Measurements from ENCODE around the gene MORN1. TPM values are rescaled to one million over a fixed set of nuclear protein-coding genes. Genes with fewer than 3 reads are reported as not detected.

Gene MORN1
- total and polyA plus RNA-seq, 8 donors: 4.7 to 9.3 (median 5.3) TPM

GRCh38 chr1:2417083-2417832 is 25.9 kb upstream of the MORN1 start:
- TF ChIP-seq, protein P1, sequence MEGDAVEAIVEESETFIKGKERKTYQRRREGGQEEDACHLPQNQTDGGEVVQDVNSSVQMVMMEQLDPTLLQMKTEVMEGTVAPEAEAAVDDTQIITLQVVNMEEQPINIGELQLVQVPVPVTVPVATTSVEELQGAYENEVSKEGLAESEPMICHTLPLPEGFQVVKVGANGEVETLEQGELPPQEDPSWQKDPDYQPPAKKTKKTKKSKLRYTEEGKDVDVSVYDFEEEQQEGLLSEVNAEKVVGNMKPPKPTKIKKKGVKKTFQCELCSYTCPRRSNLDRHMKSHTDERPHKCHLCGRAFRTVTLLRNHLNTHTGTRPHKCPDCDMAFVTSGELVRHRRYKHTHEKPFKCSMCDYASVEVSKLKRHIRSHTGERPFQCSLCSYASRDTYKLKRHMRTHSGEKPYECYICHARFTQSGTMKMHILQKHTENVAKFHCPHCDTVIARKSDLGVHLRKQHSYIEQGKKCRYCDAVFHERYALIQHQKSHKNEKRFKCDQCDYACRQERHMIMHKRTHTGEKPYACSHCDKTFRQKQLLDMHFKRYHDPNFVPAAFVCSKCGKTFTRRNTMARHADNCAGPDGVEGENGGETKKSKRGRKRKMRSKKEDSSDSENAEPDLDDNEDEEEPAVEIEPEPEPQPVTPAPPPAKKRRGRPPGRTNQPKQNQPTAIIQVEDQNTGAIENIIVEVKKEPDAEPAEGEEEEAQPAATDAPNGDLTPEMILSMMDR (IDR thresholded peaks at IDR 0.05): no peak
- 57% methylated on average over 13 of the region's 13 CpGs for WGBS, 2 donors
- no peaks in the 10 kb centered on the region for H3K9me3 ChIP-seq
- H3K27ac ChIP-seq: no peak overlapping the region
- no peaks in the 10 kb centered on the region for H3K36me3 ChIP-seq
- H3K27me3 ChIP-seq: peaks cover 0 to 11% (median 2%) of the 10 kb centered on the region in 4 donors
- ATAC-seq: no peak
- peak in 2 of 6 donors; percentile 16 to 63 for DNase-seq
- intact Hi-C loops (cut with DNase I): loop anchor here in 2 of 3 donors (5.0 kb wide), 2 partner anchors 130 to 365 kb away; no protein-coding TSS in a partner anchor
- FAIRE-seq: no peak
- H3K4me3 ChIP-seq: no peak overlapping the region
- H3K4me1 ChIP-seq: peaks cover 6 to 13% (median 7%) of the 10 kb centered on the region in 3 donors

DNA sequence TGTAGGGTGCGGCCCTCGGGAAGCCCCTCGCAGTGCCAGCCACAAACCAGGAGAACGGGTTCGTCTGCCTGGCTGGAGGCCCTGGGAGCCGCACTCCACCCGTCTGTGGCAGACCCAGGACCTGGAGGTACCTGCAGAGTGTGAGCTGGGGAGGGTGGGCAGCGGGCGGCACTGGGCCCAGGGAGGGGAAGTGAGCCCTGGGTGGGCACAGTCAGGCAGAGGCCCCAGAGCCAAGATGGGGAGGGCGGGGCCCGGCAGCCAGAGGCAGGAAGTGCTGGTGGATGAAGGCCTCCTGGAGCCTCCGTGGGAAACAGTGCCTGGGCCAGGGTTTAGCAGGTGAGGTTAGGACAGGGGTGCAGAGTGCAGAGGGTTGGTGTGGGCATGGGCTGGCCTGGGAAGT is 25.0 kb upstream of the MORN1 start:
- FAIRE-seq: no peak
- intact Hi-C loops (cut with DNase I): loop anchor here in 2 of 3 donors (5.0 kb wide), 2 partner anchors 131 to 366 kb away; no protein-coding TSS in a partner anchor
- no peak overlapping the region for H3K4me3 ChIP-seq
- H3K36me3 ChIP-seq: no peaks in the 10 kb centered on the region
- H3K27ac ChIP-seq: no peak overlapping the region
- no peak for ATAC-seq
- H3K27me3 ChIP-seq: peaks cover 0 to 11% (median 2%) of the 10 kb centered on the region in 4 donors
- DNase-seq: peak in 2 of 6 donors; percentile 28 to 65
- H3K9me3 ChIP-seq: no peaks in the 10 kb centered on the region
- TF ChIP-seq, protein P1 (IDR thresholded peaks at IDR 0.05): no peak
- peaks cover 6 to 14% (median 12%) of the 10 kb centered on the region in 3 donors for H3K4me1 ChIP-seq
- WGBS, 2 donors: 10 to 15% methylated on average over 11 to 12 of the region's 12 CpGs

GRCh38 chr1:2415801-2416208 is 24.5 kb upstream of the MORN1 start:
- no peak for FAIRE-seq
- Histone ChIP-seq H3K27ac (no peak overlapping the region), H3K4me3 (no peak overlapping the region), H3K36me3 (no peaks in the 10 kb centered on the region), H3K4me1 (peaks cover 6 to 16% (median 13%) of the 10 kb centered on the region in 3 donors), H3K9me3 (no peaks in the 10 kb centered on the region), H3K27me3 (peaks cover 0 to 11% (median 2%) of the 10 kb centered on the region in 4 donors)
- no peak for ATAC-seq
- intact Hi-C loops (cut with DNase I): loop anchor here in 2 of 3 donors (5.0 kb wide), 2 partner anchors 131 to 366 kb away; no protein-coding TSS in a partner anchor
- TF ChIP-seq, protein P1 (IDR thresholded peaks at IDR 0.05): no peak
- DNase-seq: peak in 2 of 6 donors; percentile 46 to 64
- WGBS, 2 donors: 36 to 56% methylated on average over 19 of the region's 19 CpGs

DNA sequence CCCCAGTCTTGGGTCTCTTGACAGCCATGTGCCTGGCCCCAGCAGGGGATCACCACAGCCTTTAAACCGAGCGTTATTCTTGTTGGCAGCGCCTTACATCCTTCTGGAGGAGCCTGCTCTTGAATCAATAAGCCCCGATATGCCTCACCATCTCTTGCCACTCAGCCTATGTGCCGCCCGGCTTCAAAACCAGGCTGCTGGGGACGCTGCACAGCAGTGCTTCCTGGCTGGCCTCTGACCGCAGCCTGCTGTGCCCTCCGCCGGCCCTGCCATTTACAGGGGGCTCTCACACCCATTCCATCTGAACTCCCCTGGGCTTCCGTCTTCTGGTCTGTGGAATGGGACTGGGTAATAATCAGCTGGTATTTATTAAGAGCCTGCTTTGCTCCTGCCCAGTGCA is 24.0 kb upstream of the MORN1 start:
- TF ChIP-seq, protein P1 (IDR thresholded peaks at IDR 0.05): no peak
- Histone ChIP-seq H3K27ac (no peak overlapping the region), H3K27me3 (peaks cover 0 to 11% (median under 1%) of the 10 kb centered on the region in 4 donors), H3K36me3 (no peaks in the 10 kb centered on the region), H3K9me3 (no peaks in the 10 kb centered on the region), H3K4me1 (peaks cover 6 to 16% (median 13%) of the 10 kb centered on the region in 3 donors), H3K4me3 (no peak overlapping the region)
- 59 to 69% methylated on average over 11 of the region's 11 CpGs for WGBS, 2 donors
- intact Hi-C loops (cut with DNase I): loop anchor here in 2 of 3 donors (5.0 kb wide), 2 partner anchors 132 to 367 kb away; no protein-coding TSS in a partner anchor
- peak in 2 of 6 donors; percentile 24 to 60 for DNase-seq
- ATAC-seq: no peak
- FAIRE-seq: no peak

Data from pancreas (tissue), 10 donors.